Psoas muscle (tissue), 8 donors: ENCODE measurements around the gene TNS3. TPM values are rescaled to one million over a fixed set of nuclear protein-coding genes. Genes with fewer than 3 reads are reported as not detected.

Source experiments
- ATAC-seq, 4 donors: fragments of 200-7000 bp; cut with Tn5 transposase; one replicate each; pipeline ENCODE4 v1.9.1; 2020; ENCODE audit warnings: moderate library complexity in 3 of 4, mild to moderate bottlenecking in 2 of 4
- DNase-seq, 2 donors: peaks; one replicate each; pipeline ENCODE4 v3.0.0-alpha.2; 2020
- H3K27ac ChIP-seq: fragments of 200-600 bp; one replicate; pipeline ENCODE4 v1.8.0; 2022
- H3K27me3 ChIP-seq, 3 donors: fragments of 200-600 bp in 1 of 3; one replicate each; pipeline versions ENCODE4 v1.6.1 to v1.8.0; 2013 to 2022; ENCODE audit warnings: low read length in 2 of 3, mild to moderate bottlenecking in 2 of 3, moderate library complexity in 1 of 3; ENCODE audit not compliant: insufficient read depth in 3 of 3
- H3K36me3 ChIP-seq, 2 donors: fragments of 200-600 bp in 1 of 2; one replicate each; pipeline versions ENCODE4 v1.6.1 to v1.8.0; 2013 to 2022; ENCODE audit warnings: low read depth in 1 of 2, mild to moderate bottlenecking in 1 of 2, moderate library complexity in 1 of 2; ENCODE audit not compliant: insufficient read depth in 1 of 2
- H3K4me1 ChIP-seq: fragments of 200-600 bp; one replicate; pipeline ENCODE4 v1.8.0; 2022
- H3K4me3 ChIP-seq: fragments of 200-600 bp; one replicate; pipeline ENCODE4 v1.8.0; 2022; ENCODE audit warnings: mild to moderate bottlenecking
- H3K9me3 ChIP-seq: fragments of 200-600 bp; one replicate; pipeline ENCODE4 v1.8.0; 2022
- WGBS, 3 donors: extraction: QIAGEN DNeasy Blood & Tissue Kit; methylation state at CpG; one replicate each; pipeline versions ENCODE4 v1.1.6 to v1.1.7; 2013; 5-methylcytosine and 5-hydroxymethylcytosine counted together
- intact Hi-C, 2 donors: fragments of 100-400 bp; cut with DNase I; formaldehyde crosslinking; loops; one replicate each; pipeline versions ENCODE4 v1.11.0 to v1.14.2; 2022
- polyA plus RNA-seq, 3 donors: library from polyadenylated mRNA; stranded (reverse); fragments of 200-250 nt; gene quantifications; one replicate each; pipeline ENCODE4 v1.2.3, GENCODE V29; 2013
- total RNA-seq, 4 donors: library from RNA; stranded (reverse); fragmentation: NEBNext Ultra II Directional in 2 of 4; extraction: Animal tissue kit (Norgen Biotek cat#: 25700) in 2 of 4; gene quantifications; one replicate each; pipeline versions ENCODE4 v1.2.1 to v1.2.4, GENCODE V29; 2021 to 2023
- TF ChIP-seq, protein P1 (sequence below): fragments of 200-600 bp; IDR thresholded peaks from one replicate; pipeline ENCODE4 v1.8.0; 2022; ENCODE audit warnings: antibody characterized with exemption
- donor health status: healthy with polysubstance abuse.
- donor health status: DM: no; HTN: no; CAD: no; lungs with moderate emphysema.
- donor health status: Bipolar disorder and iron deficiency.
- donor health status: healthy.
- donor health status: DM: yes; HTN: yes; CAD: no.
- donor health status: DM: no; HTN: no; CAD: no.
- donor health status: DM: no; HTN: no; CAD: no.
- donor health status: DM: yes; HTN: yes; CAD: no.

The TNS3 gene
- total and polyA plus RNA-seq, 7 donors = 11.5 to 75.3 (median 35.0) TPM

GRCh38 chr7:47405921-47406800 lies 175.8 kb downstream of the TNS3 start:
- no peaks in the 10 kb centered on the region for H3K9me3 ChIP-seq
- H3K27ac ChIP-seq = peak overlapping the region; percentile 65
- TF ChIP-seq, protein P1, sequence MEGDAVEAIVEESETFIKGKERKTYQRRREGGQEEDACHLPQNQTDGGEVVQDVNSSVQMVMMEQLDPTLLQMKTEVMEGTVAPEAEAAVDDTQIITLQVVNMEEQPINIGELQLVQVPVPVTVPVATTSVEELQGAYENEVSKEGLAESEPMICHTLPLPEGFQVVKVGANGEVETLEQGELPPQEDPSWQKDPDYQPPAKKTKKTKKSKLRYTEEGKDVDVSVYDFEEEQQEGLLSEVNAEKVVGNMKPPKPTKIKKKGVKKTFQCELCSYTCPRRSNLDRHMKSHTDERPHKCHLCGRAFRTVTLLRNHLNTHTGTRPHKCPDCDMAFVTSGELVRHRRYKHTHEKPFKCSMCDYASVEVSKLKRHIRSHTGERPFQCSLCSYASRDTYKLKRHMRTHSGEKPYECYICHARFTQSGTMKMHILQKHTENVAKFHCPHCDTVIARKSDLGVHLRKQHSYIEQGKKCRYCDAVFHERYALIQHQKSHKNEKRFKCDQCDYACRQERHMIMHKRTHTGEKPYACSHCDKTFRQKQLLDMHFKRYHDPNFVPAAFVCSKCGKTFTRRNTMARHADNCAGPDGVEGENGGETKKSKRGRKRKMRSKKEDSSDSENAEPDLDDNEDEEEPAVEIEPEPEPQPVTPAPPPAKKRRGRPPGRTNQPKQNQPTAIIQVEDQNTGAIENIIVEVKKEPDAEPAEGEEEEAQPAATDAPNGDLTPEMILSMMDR = no peak
- DNase-seq (peak; percentile 61 to 84), ATAC-seq (peak; percentile 60 to 87 (median 80))
- WGBS, 3 donors = 12 to 33% (median 16%) methylated on average over 13 of the region's 13 CpGs
- H3K27me3 ChIP-seq = no peaks in the 10 kb centered on the region
- peaks cover 0 to 56% of the 10 kb centered on the region in 2 donors for H3K36me3 ChIP-seq
- peaks cover 27% of the 10 kb centered on the region for H3K4me1 ChIP-seq
- intact Hi-C loops = no loop called here
- peak overlapping the region; percentile 17 for H3K4me3 ChIP-seq

DNA sequence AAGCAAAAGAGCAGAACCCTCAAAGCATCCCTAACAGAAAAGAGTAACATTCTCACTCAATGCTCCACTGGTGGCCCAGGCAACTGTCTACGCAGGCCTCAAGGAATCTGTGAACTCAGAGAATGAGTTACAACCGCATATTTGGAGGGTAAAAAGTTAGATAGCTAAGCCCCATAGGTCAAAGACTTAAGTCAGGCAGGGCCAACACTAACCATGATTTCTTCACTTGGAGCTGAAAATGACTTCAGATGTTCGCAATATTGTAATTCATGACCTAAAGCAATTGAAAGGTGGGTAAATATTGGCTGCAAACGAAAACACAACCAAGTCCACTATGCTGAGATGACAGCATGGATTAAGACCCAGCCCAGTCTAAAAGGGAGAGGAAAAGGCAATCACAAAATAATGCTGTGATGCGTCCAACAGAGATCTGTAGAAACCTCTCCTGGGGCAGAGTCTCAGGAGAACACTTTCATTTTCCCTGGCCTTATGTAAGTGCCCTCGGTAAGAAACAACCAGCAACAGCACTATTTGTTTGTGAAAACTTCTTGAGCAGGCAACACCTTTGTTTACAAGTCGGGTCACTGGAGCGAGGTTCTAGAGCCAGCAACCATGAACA lies 176.5 kb downstream of the TNS3 start:
- WGBS, 3 donors = 45 to 70% (median 61%) methylated on average over 8 of the region's 8 CpGs
- no peaks in the 10 kb centered on the region for H3K9me3 ChIP-seq
- H3K27ac ChIP-seq = peak overlapping the region; percentile 65
- TF ChIP-seq, protein P1 = no peak
- H3K4me1 ChIP-seq = peaks cover 27% of the 10 kb centered on the region
- ATAC-seq (peak in 2 of 4 donors; percentile 10 to 12), DNase-seq (no peak)
- intact Hi-C loops = no loop called here
- H3K27me3 ChIP-seq = no peaks in the 10 kb centered on the region
- H3K4me3 ChIP-seq = peak overlapping the region; percentile 17
- H3K36me3 ChIP-seq = peaks cover 0 to 56% of the 10 kb centered on the region in 2 donors

DNA sequence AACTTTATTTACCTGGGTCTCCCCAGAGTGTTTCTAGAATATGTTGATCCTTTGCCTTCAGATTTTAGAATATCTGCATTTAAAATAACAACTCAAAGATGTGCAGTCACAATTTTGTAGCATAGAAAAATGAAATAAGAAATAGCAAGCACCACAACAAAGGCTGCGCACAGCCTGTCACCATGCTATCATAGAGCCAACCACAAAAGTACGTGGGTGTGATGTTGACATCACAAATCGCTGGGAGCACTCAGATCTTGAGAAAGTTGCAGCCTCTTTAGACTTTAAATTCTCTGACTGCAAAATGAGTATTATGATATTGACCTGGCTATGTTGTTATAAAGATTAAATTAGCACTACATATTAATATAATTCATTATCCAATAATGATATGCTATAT lies 177.9 kb downstream of the TNS3 start:
- Histone ChIP-seq H3K4me1 (peaks cover 27% of the 10 kb centered on the region), H3K27ac (no peak overlapping the region), H3K9me3 (no peaks in the 10 kb centered on the region), H3K4me3 (no peak overlapping the region), H3K36me3 (peaks cover 0 to 52% of the 10 kb centered on the region in 2 donors), H3K27me3 (no peaks in the 10 kb centered on the region)
- intact Hi-C loops = no loop called here
- no peak for DNase-seq
- TF ChIP-seq, protein P1 = no peak
- no peak for ATAC-seq
- WGBS, 3 donors = 94 to 97% (median 94%) methylated on average over 3 of the region's 3 CpGs

DNA sequence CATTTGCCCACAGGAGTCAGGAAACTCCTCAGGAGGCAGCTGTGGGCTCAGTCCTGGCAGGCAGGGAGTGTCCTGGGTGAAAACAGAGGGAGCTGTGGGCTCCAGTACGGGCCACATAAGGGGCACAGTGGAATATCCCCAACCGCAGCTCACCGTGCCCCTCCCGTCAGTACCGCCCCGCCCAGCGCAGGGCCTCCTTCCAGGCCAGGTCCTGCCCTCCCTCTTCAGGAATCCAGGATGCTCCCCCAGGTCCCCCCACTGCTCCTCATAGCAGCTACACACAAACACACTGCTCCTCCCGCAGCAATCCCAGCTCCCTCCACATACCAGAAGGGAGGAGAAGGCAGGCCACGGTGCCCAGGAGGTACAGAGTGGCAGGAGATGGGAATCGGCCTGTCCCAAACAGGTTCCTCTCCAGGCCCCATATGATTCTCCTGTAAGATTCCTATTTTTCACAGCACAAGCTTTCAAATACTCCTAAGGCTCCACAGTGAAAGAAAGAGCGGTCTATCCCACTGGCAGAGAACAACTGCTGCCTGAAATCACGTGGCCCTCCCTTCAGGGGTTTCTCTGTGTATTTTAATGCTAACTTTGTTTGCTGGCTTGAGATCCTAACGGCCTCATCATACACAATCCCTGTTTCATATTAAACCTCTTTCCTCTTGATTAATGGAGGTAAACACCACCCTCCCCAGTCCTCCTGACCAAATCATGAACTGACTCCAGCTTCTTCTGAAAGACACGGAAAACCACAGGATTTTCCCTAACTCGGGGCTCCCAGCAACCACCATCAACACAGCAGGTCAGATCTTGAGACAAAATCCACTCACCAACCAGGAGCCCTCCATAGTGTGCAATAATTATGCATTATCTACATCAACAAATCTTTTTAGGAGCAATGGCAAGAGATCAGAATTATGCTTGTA lies 178.7 kb downstream of the TNS3 start:
- Histone ChIP-seq H3K4me3 (no peak overlapping the region), H3K27ac (no peak overlapping the region), H3K27me3 (no peaks in the 10 kb centered on the region), H3K36me3 (peaks cover 0 to 47% of the 10 kb centered on the region in 2 donors), H3K9me3 (no peaks in the 10 kb centered on the region), H3K4me1 (peaks cover 27% of the 10 kb centered on the region)
- TF ChIP-seq, protein P1 = no peak
- no peak for ATAC-seq
- intact Hi-C loops = no loop called here
- DNase-seq = peak in 1 of 2 donors; percentile 25
- WGBS, 3 donors = 87 to 95% (median 92%) methylated on average over 11 to 15 of the region's 15 CpGs
